ENCODE results near the gene HDHD5. TPM values are rescaled to one million over a fixed set of nuclear protein-coding genes. Genes with fewer than 3 reads are reported as not detected.

Gene HDHD5
- total RNA-seq, 1 donor from 2014 or later: 44.7 TPM

GRCh38 chr22:17172029-17172833 is 13.2 kb upstream of the HDHD5 start:
- Histone ChIP-seq H3K36me3 (ENCODE audit: control insufficient read depth, insufficient read depth, low read length) (no peaks in the 10 kb centered on the region), H3K4me3 (ENCODE audit: low read depth, low read length) (peak overlapping the region; percentile 67), H3K27me3 (ENCODE audit: control insufficient read depth, insufficient read depth, low read length) (peaks cover 2% of the 10 kb centered on the region)
- no peak for TF ChIP-seq CTCF (IDR thresholded peaks at IDR 0.05; ENCODE audit: insufficient read depth, low read length, poor library complexity, severe bottlenecking)
- no peak for DNase-seq (ENCODE audit: low read depth)

- DNase-seq (ENCODE audit: low read depth): peak; percentile 34
- Histone ChIP-seq H3K27me3 (ENCODE audit: control insufficient read depth, insufficient read depth, low read length) (peaks cover 2% of the 10 kb centered on the region), H3K36me3 (ENCODE audit: control insufficient read depth, insufficient read depth, low read length) (no peaks in the 10 kb centered on the region), H3K4me3 (ENCODE audit: low read depth, low read length) (peak overlapping the region; percentile 67)
- peak; percentile 95 for TF ChIP-seq CTCF (IDR thresholded peaks at IDR 0.05; ENCODE audit: insufficient read depth, low read length, poor library complexity, severe bottlenecking)
Observed at GRCh38 chr22:17171153-17172028, 12.3 kb upstream of the HDHD5 start.

GRCh38 chr22:17167486-17167885 is 8.4 kb upstream of the HDHD5 start:
- no peak for DNase-seq (ENCODE audit: low read depth)
- peaks cover 2% of the 10 kb centered on the region for H3K27me3 ChIP-seq (ENCODE audit: control insufficient read depth, insufficient read depth, low read length)
- no peak for TF ChIP-seq CTCF (IDR thresholded peaks at IDR 0.05; ENCODE audit: insufficient read depth, low read length, poor library complexity, severe bottlenecking)

GRCh38 chr22:17164392-17165024 is 5.4 kb upstream of the HDHD5 start:
- peak; percentile 28 for TF ChIP-seq CTCF (IDR thresholded peaks at IDR 0.05; ENCODE audit: insufficient read depth, low read length, poor library complexity, severe bottlenecking)
- H3K27me3 ChIP-seq (ENCODE audit: control insufficient read depth, insufficient read depth, low read length): peaks cover 2% of the 10 kb centered on the region
- H3K36me3 ChIP-seq (ENCODE audit: control insufficient read depth, insufficient read depth, low read length): no peaks in the 10 kb centered on the region
- no peak for DNase-seq (ENCODE audit: low read depth)
- no peak overlapping the region for H3K4me3 ChIP-seq (ENCODE audit: low read depth, low read length)

More at GRCh38 chr22:17167486-17167885, 8.4 kb upstream of the HDHD5 start:
- Histone ChIP-seq H3K36me3 (ENCODE audit: control insufficient read depth, insufficient read depth, low read length) (no peaks in the 10 kb centered on the region), H3K4me3 (ENCODE audit: low read depth, low read length) (no peak overlapping the region)

- no peaks in the 10 kb centered on the region for H3K36me3 ChIP-seq (ENCODE audit: control insufficient read depth, insufficient read depth, low read length)
- H3K4me3 ChIP-seq (ENCODE audit: low read depth, low read length): no peak overlapping the region
- DNase-seq (ENCODE audit: low read depth): no peak
- no peaks in the 10 kb centered on the region for H3K27me3 ChIP-seq (ENCODE audit: control insufficient read depth, insufficient read depth, low read length)
- TF ChIP-seq CTCF (IDR thresholded peaks at IDR 0.05; ENCODE audit: insufficient read depth, low read length, poor library complexity, severe bottlenecking): no peak
Observed at GRCh38 chr22:17162731-17163130, 3.7 kb upstream of the HDHD5 start.
